Activated T-helper 1 cell treated with anti-CD3 and anti-CD28 coated beads, Interleukin-2, amount 50 U/mL, for 16 hours (primary cell): ENCODE data around the gene TRIM41.

Experiments
- DNase-seq, 2 donors: peaks; one replicate each; pipeline ENCODE4 v3.0.0-alpha.2; 2020; ENCODE audit warnings: low read depth in 1 of 2, low spot score in 1 of 2

The TRIM41 gene

DNA sequence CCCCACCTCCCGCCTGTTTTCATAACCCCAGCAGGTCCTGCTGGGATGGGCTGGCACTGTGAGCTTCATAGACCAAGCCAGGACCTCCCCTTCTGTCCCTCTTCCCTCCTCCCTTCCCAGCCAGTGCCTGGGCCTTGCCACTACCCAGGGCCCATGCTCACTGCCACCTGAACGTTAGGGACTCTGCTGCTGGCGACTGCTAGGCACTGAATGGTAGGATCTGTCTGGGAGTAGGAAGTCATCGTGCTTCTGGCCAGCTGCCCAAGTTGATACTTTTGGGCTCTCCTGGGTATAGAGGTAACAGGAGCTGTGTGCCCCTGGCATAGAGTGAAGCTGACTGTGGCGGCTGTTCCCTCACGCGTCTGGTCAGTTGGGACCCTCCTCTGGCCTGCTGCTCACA, 8.4 kb downstream of the TRIM41 start:
- no peak for DNase-seq

DNA sequence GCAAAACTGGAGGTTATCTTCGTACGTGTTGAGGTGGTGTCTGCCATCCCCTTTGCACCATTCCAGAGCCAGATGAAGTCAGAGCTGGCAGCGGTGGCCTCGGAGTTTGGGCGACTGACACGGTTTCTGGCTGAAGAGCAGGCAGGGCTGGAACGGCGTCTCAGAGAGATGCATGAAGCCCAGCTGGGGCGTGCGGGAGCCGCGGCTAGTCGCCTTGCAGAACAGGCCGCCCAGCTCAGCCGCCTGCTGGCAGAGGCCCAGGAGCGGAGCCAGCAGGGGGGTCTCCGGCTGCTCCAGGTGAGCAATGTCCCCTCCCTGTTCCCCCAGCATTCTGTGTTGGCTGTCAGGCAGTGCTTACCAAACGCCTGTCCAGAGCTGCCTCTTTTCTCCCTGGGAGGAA, 9.5 kb downstream of the TRIM41 start:
- DNase-seq = no peak

DNA sequence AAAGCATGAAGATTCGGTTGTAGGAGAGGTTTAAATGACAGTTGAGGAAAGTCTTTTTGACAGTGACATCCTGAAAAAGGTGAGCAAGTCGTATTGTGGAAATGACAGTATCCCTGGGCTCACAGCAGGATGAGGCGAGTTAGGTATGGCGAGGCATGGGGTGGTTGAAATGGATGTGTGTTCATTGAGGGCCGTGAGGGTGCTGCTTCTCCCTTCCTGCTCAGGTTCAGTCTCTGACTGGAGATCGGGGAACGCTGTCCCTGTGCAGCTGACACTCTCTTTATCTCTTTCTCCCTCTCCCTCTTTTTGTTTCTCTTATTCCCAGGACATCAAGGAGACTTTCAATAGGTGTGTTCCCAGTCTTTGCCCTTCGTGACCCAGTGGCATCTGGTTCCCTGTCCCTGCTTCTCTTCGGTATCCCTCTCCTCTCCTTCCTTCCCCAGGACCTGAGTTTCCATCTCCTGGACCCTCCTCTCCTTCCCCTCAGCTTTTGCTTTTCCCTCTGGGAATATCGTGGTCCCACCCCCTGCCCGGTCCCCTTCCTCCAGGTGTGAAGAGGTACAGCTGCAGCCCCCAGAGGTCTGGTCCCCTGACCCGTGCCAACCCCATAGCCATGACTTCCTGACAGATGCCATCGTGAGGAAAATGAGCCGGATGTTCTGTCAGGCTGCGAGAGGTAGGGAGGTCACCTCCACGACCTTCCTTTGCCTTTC, 10.2 kb downstream of the TRIM41 start:
- no peak for DNase-seq

DNA sequence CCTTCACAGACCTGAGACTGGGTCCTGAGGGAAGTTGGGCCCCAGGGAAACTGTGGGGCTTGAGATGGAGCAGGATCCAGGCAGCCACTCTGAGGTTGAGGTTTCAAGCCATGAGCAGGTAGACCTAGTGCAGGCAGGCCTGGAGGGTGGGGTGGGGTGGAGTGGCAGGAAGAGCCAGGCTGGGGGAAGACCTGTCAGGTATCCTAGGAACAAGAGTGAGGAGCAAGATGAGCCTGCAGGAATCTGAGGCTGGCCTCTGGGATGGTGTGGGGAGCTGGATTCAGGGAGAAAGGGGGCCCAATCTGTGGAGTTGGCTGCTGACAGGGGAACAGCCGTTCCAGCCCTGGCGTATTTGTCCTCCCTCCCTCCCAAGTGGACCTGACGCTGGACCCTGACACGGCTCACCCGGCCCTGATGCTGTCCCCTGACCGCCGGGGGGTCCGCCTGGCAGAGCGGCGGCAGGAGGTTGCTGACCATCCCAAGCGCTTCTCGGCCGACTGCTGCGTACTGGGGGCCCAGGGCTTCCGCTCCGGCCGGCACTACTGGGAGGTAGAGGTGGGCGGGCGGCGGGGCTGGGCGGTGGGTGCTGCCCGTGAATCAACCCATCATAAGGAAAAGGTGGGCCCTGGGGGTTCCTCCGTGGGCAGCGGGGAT, 10.8 kb downstream of the TRIM41 start:
- no peak for DNase-seq

DNA sequence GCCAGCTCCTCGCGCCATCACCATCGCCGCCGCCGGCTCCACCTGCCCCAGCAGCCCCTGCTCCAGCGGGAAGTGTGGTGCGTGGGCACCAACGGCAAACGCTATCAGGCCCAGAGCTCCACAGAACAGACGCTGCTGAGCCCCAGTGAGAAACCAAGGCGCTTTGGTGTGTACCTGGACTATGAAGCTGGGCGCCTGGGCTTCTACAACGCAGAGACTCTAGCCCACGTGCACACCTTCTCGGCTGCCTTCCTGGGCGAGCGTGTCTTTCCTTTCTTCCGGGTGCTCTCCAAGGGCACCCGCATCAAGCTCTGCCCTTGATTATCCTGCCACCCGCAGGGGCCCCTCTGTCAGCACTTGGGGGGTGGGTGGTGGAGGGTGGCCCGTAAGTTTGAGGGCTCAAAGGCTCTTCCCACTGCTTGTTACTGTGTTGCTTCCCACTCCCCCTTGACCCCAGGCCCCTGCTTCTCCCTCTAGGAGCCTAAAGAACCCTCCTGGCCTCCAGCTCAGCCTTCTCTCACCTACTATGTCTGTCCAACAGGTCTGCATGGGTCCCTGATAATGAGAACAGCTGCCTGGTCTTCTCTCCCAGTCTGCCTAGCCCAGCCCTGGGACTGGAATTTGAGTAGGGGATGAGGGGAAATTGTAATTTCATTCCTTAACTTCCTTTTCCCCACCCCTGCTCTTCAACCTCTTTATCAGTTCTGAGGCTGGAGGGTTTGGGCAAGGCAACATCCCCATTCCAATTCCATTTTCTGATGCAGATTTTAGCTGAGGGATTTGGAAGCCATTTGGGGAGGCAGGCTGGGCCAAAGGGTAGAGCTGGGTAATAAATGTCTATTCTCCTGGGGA, 11.6 kb downstream of the TRIM41 start:
- DNase-seq = no peak

DNA sequence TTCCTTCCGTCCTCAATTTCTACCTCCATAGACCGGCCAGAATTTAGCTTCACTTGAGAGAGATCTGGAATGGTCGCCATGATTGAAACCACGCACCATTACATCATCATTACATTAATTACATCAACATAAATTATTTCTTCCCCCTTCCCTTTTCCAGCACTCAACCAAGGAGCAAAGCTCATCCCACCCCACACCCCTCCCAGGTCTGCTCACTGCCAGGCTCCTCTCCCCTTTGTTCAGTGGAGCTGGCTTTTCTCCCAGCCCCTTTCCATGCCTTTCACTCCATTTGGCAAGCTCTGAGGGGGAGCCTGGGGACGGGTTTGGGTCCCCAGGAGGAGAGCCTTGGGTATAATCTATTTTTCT, 12.2 kb downstream of the TRIM41 start:
- no peak for DNase-seq

DNA sequence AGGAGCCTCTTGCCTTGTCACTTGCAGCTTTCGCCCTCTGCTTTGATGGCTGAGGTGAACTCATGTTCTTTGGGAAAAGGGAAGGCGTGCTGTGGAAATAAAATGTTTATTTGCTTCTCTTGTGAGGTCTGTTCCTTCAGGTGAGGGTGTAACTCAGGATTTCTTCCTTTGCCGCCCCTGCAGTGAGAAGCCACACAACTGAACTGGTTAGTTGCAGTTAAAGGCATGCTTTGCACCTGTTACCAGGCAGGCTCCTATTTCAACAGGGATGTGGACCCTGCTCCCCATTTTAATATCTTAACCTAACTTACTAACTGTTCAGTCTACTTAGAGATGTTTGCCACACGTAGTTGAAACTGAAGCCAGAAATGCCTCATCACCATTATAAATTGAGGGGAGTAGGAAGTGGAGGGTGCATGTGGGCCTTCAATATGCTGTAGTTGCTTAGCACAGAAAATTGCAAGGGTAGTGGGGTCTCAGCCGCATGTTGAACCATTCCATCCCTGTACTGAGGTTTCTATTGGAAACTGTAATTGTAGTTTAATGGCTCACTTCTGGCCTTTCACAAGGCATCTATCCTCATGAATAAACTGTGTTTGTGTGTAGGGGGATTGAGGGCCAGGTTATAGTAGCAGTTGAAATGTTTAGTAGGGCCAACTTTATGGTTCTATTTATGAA, 12.7 kb downstream of the TRIM41 start:
- DNase-seq = no peak

DNA sequence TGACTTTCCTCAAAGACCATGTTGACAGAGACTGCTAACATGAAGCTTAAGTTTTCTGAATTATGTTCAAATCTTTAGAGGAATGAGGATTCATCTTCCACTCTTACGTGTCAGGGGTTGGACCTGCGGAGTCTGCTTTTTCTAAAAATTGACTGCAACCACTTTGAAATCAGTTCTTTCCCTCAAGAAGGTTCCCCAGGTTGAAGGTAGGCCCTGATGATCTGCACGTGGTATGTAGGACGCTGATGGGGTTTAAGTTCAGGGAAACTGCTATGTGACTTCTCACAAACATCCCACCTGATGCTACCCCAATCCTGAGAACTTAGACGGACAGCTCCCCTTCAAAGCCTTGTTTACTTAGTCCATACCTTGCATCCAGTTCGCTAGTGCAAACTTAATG, 13.4 kb downstream of the TRIM41 start:
- no peak for DNase-seq

DNA sequence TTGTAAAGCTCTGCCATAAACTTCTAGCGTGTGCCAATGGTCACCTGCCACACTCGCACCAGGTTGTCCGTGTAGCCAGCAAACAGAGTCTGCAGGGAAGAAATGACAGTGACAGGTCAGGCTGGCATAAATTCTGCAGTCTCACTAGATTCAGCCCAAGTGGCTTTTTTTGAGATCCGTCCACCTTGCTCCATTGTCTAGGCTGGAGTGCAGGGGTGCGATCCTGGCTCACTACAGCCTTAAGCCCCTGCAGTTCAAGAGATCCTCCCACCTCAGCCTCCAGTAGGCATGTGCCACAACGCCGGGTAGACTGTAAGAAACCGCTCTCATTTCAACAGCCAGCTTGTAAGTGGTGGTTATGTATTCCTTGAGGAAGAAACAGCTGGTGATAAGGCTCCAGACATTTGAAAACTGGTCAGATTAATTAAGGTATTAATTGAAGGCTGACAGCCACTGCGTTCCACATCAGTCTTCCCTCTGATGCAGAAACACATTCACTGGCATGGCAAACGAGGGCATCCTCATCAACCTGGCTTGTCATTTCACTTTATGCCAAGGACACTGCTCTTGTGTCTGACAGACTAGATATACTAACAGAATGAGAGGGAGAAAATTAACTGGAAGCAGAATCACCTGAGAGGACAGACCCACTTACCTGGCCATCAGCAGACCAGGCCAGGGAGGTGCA, 14.0 kb downstream of the TRIM41 start:
- DNase-seq = no peak

DNA sequence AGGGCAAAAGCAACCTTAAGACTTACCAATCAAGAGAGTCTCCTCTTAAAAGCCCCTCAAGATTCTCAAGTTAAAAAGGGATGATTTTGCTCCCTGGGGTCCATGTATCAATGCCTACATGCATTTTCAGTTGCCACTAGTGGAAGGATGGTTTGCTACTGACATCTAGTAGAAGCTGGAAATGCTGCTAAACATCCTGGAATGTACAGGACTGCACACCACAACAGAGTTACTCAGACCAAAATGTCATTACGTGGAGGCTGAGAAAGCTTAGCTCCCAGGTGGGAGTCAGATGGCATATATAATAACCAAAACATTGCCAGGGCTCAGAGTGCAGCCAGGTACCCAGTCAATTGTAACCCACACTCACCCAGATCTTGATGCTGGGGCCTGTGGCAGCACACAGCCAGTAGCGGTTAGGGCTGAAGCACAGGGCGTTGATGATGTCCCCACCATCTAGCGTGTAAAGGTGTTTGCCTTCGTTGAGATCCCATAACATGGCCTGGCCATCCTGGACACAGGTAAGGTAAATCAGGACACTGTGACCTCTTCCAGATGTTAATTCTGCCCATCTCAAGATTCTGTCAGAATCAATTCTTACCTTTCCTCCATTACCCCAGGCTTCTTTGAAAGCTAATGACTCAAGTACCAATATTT, 14.8 kb downstream of the TRIM41 start:
- no peak for DNase-seq

DNA sequence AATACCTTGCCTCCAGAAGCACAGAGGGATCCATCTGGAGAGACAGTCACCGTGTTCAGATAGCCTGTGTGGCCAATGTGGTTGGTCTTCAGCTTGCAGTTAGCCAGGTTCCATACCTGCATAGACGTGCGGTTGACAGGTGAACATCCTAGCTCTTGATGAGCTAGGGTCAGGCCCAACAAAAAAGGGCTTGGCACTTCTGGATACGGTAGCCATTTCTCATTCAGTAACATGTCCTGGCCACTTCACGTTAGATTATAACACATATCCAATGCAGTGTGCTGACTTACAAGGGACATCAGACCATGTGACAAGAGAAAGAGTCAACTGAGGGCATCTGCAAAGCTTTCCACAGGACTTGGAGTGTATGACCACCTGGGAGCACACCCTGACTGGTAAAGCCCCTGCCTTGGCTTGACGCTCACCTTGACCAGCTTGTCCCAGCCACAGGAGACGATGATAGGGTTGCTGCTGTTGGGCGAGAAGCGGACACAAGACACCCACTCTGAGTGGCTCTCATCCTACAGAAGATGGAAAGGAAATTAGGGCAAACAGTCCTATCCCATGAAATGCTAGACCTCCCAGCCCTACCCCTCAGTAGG, 16.1 kb downstream of the TRIM41 start:
- no peak for DNase-seq

DNA sequence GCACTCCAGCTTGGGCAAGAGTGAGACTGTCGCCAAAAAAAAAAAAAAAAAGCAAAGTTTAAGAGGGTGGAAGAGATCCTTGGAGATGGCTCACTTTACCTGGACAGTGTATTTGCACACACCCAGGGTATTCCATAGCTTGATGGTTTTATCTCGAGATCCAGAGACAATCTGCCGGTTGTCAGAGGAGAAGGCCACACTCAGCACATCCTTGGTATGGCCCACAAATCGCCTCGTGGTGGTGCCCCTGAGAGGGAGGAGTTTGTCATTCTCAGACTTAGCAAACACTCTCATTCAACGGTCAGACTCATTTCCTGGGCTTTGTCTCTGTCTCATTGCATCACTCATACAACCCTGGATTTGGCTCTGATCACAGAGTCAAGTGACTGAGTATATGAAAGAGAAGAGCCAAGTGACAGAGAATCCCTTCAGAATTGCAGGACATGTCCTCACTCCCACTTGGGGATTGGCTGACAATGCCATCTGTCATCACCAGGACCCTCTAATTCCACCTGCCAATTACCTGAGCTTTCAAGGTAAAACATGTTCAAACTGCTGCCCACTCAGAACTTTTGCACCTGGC, 18.4 kb downstream of the TRIM41 start:
- DNase-seq = no peak

DNA sequence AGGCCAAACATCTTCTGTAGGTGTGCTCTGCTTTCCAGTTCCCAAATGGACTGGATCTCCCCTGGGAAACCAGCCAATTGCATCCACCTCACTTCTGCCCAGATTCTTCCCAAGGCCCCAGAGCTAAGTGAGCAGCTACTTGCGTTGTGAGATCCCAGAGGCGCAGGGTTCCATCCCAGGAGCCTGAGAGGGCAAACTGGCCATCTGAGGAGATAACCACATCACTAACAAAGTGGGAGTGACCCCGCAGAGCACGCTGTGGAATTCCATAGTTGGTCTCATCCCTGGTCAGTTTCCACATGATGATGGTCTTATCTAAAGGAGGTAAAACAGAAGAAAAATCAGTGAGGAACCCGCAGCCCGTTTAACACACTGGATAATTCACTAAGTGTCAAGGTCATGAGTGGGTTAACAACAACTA, 19.0 kb downstream of the TRIM41 start:
- DNase-seq = no peak

DNA sequence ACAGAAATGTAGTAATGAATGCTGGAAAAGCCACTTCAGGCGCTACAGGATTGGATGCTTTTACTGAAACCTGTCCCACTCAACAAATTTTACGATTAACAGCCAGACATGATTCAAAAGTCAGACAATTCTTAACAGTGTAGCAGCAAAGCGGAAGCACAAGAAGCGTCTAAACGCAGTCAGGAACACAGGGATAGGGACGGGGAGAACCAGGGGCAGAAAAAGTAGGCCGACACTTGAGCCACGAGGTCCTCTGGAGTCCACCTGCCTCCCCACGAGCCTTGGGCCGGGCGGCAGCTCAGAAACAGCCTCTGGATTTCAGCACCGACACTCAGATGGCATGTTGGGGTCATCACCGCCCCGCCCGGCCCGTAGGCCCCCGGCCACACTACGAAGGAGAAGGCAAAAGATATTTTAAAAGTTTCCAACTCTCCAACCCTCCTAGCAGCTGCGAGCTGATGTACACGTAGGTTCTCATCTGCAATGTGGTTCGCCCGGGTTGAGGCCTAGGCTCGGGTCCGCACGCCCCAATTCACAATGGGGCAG, 20.0 kb downstream of the TRIM41 start:
- DNase-seq = no peak

DNA sequence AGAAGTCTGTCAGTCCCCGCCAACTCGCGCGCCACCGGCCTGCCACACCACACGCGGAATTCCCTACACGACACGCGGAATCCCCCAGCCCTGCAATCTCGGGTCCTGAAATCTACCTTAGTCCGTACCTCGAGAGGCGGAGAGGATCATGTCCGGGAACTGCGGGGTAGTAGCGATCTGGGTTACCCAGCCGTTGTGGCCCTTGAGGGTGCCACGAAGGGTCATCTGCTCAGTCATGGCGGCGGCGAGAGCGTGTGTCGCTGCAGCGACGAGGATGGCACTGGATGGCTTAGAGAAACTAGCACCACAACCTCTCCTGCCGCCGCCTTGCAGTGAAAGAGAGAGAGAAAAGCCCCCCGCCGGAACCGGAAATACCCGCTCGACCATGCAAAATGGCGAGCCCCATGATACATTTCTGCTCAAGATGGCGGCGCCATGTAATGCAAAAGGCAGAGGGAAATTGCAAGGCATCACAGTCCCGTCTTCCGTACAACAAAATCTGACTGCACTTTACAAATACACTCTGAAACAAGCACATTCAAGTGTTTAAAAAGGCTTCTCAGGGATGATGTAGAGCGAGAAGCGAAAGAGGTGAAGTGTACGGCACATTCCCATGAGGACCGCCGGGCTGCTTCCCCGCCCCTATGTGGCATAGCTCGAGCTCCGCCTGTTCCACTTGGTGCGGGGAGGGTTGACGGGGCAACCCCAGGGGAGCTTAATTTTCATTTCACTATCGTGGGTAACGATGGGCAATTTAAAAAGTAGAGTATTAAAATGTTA, 20.7 kb downstream of the TRIM41 start, which contains the start of gene RACK1:
TSS of gene RACK1 (minus strand) at position 343 of the 780 bp plus-strand sequence. CDS start at position 237, 106 bp downstream.
- peak; percentile 79 to 81 for DNase-seq

DNA sequence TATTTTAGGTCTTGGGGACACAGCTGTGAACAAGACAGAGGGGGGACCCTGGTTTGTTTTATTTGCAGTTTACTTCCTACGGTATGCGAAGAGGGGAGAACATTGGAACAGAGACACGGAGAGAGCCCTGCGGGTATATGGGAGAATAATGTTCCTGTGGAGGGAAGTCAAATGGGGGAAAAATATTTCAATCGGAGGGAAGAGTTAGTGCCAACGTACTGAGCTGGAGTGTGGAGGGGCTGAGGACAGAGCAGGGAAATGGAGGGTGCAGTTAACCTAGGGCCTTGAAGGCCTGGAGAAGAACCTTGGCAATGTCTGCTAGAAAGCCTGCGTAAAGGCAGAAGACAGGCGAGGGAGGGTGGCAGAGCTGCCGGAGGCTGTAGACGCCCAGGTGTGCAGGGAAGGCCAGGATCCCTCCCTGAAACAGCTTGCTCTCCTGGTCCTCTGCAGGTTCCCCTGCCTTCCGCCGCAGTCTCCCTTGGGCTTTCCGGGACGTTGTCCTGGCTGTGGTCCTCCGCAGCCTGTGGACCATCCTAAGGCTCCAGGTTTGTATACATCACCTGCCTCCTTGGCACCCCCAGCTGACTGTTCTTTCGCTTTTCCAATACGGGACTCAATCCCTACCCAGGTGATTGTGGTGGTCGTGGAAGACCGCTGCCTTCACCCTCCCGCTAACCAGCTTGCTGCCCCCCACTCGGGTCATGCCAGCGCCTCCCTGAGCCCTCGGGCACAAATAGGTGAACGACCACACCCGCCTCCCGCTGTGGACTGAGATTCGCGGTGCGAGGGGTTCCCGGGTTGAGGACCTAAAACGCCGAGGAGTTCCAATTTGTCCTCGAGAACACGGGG, 22.6 kb downstream of the TRIM41 start:
- no peak for DNase-seq

DNA sequence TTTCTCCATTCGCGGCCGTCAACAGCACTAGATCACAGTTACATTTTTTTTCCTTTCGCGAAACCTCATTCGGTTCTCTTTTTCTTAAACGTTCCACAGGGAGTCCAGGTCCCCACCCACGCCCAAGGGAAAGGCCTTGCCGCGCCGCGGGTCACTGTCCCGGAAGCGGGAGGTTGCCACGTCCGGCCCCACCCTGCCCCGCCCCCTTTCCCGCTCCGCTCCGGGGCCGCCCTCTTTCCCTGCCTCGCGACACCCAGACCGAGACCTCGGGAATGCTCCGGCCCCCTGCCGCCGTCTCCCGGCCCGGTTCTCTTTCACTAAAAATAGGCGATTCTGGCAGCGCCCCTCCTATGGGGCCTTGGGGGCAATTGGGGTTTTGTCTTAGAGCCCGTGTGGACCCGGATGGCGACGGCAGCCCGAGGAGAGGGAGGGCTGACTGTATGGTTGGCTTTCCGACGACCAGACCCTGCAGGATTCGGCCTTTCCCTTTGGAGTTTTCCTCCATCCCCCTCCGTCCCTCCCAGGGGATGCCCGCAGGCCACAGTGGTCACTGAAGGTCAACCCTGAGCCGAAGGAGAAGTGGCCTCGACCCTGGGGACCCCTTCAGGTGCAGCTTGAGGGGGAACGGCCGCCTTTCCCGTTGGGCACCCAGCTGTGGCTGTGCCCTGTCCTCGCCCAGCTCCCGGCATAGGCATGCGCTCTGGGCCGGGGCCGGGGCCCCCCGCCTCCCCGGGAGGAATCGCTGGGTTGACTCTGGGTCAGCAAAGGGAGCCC, 23.4 kb downstream of the TRIM41 start:
- DNase-seq = peak; percentile 45 to 62
